DND-41 (cell line): Measurements from ENCODE around the gene MRM3.

Source experiments
- ATAC-seq: fragments of 200-7000 bp; cut with Tn5 transposase; 3 replicates; pipeline ENCODE4 v1.9.1; 2021; ENCODE audit warnings: low read depth; ENCODE audit not compliant: insufficient read depth
- DNase-seq: peaks from one replicate; pipeline ENCODE4 v3.0.0-alpha.2; 2020
- H2AFZ ChIP-seq: 2 replicates; pipeline ENCODE4 v1.6.0; 2012; ENCODE audit warnings: low read depth, low read length
- H3K27ac ChIP-seq: 2 replicates; pipeline ENCODE4 v1.5.1; 2012; ENCODE audit warnings: low read length, inconsistent platforms
- H3K27me3 ChIP-seq: fragments of 200-600 bp; sonication (generic); 2 replicates; pipeline ENCODE4 v1.6.0; 2012; ENCODE audit warnings: low read length, mild to moderate bottlenecking, inconsistent platforms; ENCODE audit not compliant: insufficient read depth, poor library complexity
- H3K36me3 ChIP-seq: 2 replicates; pipeline ENCODE4 v1.5.1; 2012; ENCODE audit warnings: low read length, inconsistent platforms; ENCODE audit not compliant: insufficient read depth
- H3K4me1 ChIP-seq: 2 replicates; pipeline ENCODE4 v1.5.1; 2012; ENCODE audit warnings: mild to moderate bottlenecking, low read length; ENCODE audit not compliant: insufficient read depth
- H3K4me2 ChIP-seq: 2 replicates; pipeline ENCODE4 v1.6.0; 2012; ENCODE audit warnings: mild to moderate bottlenecking, moderate library complexity, low read length, inconsistent platforms; ENCODE audit not compliant: insufficient read depth
- H3K4me3 ChIP-seq, 2 experiments: fragments of 200-600 bp in 1 of 2; shearing (Covaris generic) in 1 of 2; 2 replicates each; pipeline ENCODE4 v1.5.1; 2012 to 2016; ENCODE audit warnings: inconsistent platforms in 2 of 2, low read length in 2 of 2, mild to moderate bottlenecking in 2 of 2, low read depth in 1 of 2, moderate library complexity in 1 of 2
- H3K79me2 ChIP-seq: 2 replicates; pipeline ENCODE4 v1.6.0; 2012; ENCODE audit warnings: low read length, inconsistent platforms; ENCODE audit not compliant: insufficient read depth
- H3K9ac ChIP-seq: 2 replicates; pipeline ENCODE4 v1.6.0; 2012; ENCODE audit warnings: low read depth, mild to moderate bottlenecking, inconsistent platforms, low read length, moderate library complexity
- H3K9me3 ChIP-seq: 2 replicates; pipeline ENCODE4 v1.5.1; 2012; ENCODE audit warnings: low read length, moderate library complexity, mild to moderate bottlenecking, inconsistent platforms; ENCODE audit not compliant: insufficient read depth, severe bottlenecking
- H4K20me1 ChIP-seq: 2 replicates; pipeline ENCODE4 v1.6.0; 2012; ENCODE audit warnings: low read length; ENCODE audit not compliant: insufficient read depth
- CTCF ChIP-seq: IDR thresholded peaks from 2 replicates; pipeline ENCODE4 v1.5.1; 2012; ENCODE audit warnings: borderline replicate concordance, low read length, moderate library complexity, mild to moderate bottlenecking; ENCODE audit not compliant: poor library complexity, severe bottlenecking; ENCODE audit errors: extremely low read depth
- EZH2 ChIP-seq: IDR thresholded peaks from 3 replicates; pipeline ENCODE4 v1.6.1; 2012; ENCODE audit warnings: borderline replicate concordance, low read depth, mild to moderate bottlenecking, moderate library complexity, low read length, inconsistent platforms; ENCODE audit not compliant: severe bottlenecking

MRM3 gene

GRCh38 chr17:811051-811784 lies 29.1 kb downstream of the MRM3 start:
- H2AFZ ChIP-seq: no peak overlapping the region
- H3K4me3 ChIP-seq: no peak overlapping the region
- H3K4me1 ChIP-seq: no peaks in the 10 kb centered on the region
- TF ChIP-seq EZH2 (no peak), CTCF (no peak)
- H3K36me3 ChIP-seq: no peaks in the 10 kb centered on the region
- no peak overlapping the region for H3K27ac ChIP-seq
- H4K20me1 ChIP-seq: no peaks in the 10 kb centered on the region; the same call in none of the 2 replicates
- H3K79me2 ChIP-seq: no peaks in the 10 kb centered on the region
- H3K27me3 ChIP-seq: no peaks in the 10 kb centered on the region
- H3K9ac ChIP-seq: no peak overlapping the region
- DNase-seq: no peak
- H3K4me2 ChIP-seq: no peak overlapping the region
- no peak for ATAC-seq
- H3K9me3 ChIP-seq: no peaks in the 10 kb centered on the region

GRCh38 chr17:812638-813204 lies 30.6 kb downstream of the MRM3 start:
- ATAC-seq (no peak), DNase-seq (no peak)
- H3K9me3 ChIP-seq: no peaks in the 10 kb centered on the region
- H3K9ac ChIP-seq: no peak overlapping the region
- no peaks in the 10 kb centered on the region for H3K4me1 ChIP-seq
- no peaks in the 10 kb centered on the region for H3K36me3 ChIP-seq
- no peak for TF ChIP-seq EZH2
- TF ChIP-seq CTCF: no peak
- H3K79me2 ChIP-seq: no peaks in the 10 kb centered on the region
- H3K27me3 ChIP-seq: no peaks in the 10 kb centered on the region
- no peak overlapping the region for H3K4me2 ChIP-seq
- H2AFZ ChIP-seq: no peak overlapping the region
- H3K27ac ChIP-seq: no peak overlapping the region
- no peak overlapping the region for H3K4me3 ChIP-seq
- no peaks in the 10 kb centered on the region; the same call in none of the 2 replicates for H4K20me1 ChIP-seq

- Histone ChIP-seq H3K9me3 (no peaks in the 10 kb centered on the region), H3K79me2 (no peaks in the 10 kb centered on the region)
These were observed 32.2 kb downstream of the MRM3 start for GRCh38 chr17:814371-814770.

More at GRCh38 chr17:814371-814770, 32.2 kb downstream of the MRM3 start:
- no peak overlapping the region for H3K9ac ChIP-seq
- H2AFZ ChIP-seq: no peak overlapping the region
- no peaks in the 10 kb centered on the region for H3K36me3 ChIP-seq
- ATAC-seq (no peak), DNase-seq (no peak)
- no peak overlapping the region for H3K4me2 ChIP-seq
- TF ChIP-seq EZH2 (no peak), CTCF (no peak)
- H4K20me1 ChIP-seq: no peaks in the 10 kb centered on the region; the same call in none of the 2 replicates
- H3K4me1 ChIP-seq: no peaks in the 10 kb centered on the region
- H3K27ac ChIP-seq: no peak overlapping the region
- no peaks in the 10 kb centered on the region for H3K27me3 ChIP-seq
- no peak overlapping the region for H3K4me3 ChIP-seq
